Uterus (tissue), 2 donors: ENCODE measurements around the gene FBXW12.

Experiments
- POLR2A ChIP-seq, 2 donors: fragments of 450-650 bp; IDR thresholded peaks; one replicate each; pipeline ENCODE4 v1.6.1; 2016; ENCODE audit warnings: antibody characterized with exemption in 2 of 2, mild to moderate bottlenecking in 1 of 2, moderate library complexity in 1 of 2
- TF ChIP-seq, protein P1 (sequence below), 4 experiments: fragments of 200-600 bp in 2 of 4; fragments of 450-650 bp in 2 of 4; sonication (generic) in 2 of 4; IDR thresholded peaks; one replicate each; pipeline ENCODE4 v1.5.1; 2016 to 2019; ENCODE audit warnings: antibody characterized with exemption in 4 of 4, mild to moderate bottlenecking in 2 of 4, moderate library complexity in 1 of 4

GRCh38 chr3:48410205-48411040, 38.4 kb downstream of the FBXW12 start:
- TF ChIP-seq, protein P1, sequence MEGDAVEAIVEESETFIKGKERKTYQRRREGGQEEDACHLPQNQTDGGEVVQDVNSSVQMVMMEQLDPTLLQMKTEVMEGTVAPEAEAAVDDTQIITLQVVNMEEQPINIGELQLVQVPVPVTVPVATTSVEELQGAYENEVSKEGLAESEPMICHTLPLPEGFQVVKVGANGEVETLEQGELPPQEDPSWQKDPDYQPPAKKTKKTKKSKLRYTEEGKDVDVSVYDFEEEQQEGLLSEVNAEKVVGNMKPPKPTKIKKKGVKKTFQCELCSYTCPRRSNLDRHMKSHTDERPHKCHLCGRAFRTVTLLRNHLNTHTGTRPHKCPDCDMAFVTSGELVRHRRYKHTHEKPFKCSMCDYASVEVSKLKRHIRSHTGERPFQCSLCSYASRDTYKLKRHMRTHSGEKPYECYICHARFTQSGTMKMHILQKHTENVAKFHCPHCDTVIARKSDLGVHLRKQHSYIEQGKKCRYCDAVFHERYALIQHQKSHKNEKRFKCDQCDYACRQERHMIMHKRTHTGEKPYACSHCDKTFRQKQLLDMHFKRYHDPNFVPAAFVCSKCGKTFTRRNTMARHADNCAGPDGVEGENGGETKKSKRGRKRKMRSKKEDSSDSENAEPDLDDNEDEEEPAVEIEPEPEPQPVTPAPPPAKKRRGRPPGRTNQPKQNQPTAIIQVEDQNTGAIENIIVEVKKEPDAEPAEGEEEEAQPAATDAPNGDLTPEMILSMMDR (IDR thresholded peaks at IDR 0.05) = no peak
- no peak for TF ChIP-seq POLR2A (IDR thresholded peaks at IDR 0.05)
